WTC11 (cell line): Measurements from ENCODE around the gene CACNA1E. TPM values are rescaled to one million over a fixed set of nuclear protein-coding genes. Genes with fewer than 3 reads are reported as not detected.

ENCODE experiments used
- ATAC-seq: fragments of 200-7000 bp; cut with Tn5 transposase; 2 replicates; pipeline ENCODE4 v1.10.0; 2021; ENCODE audit warnings: mild to moderate bottlenecking, moderate library complexity
- CTCF ChIA-PET: fragments of 300-600 bp; sonication (Branson Sonifier 250); formaldehyde crosslinking; loops from one replicate; lab custom pipeline; 2021; ENCODE audit warnings: antibody characterized with exemption; lab: Charles Lee
- POLR2A ChIA-PET: fragments of 350-600 bp; sonication (Branson Sonifier 250); formaldehyde crosslinking; loops from one replicate; lab custom pipeline; 2021; ENCODE audit warnings: antibody characterized with exemption; lab: Charles Lee
- DNase-seq: peaks from one replicate; pipeline ENCODE4 v3.0.0; 2021; ENCODE audit warnings: low spot score
- H3K27ac Mint-ChIP-seq: 2 replicates; pipeline ENCODE4 v1.8.0; 2021; ENCODE audit warnings: mixed read lengths
- H3K27me3 Mint-ChIP-seq: 2 replicates; pipeline ENCODE4 v1.8.0; 2021; ENCODE audit warnings: low read depth, mild to moderate bottlenecking, moderate library complexity, mixed read lengths
- H3K36me3 Mint-ChIP-seq: 2 replicates; pipeline ENCODE4 v1.8.0; 2021; ENCODE audit warnings: mixed read lengths
- H3K4me1 Mint-ChIP-seq: 2 replicates; pipeline ENCODE4 v1.8.0; 2022; ENCODE audit warnings: mixed read lengths
- H3K4me3 Mint-ChIP-seq: 2 replicates; pipeline ENCODE4 v1.8.0; 2021; ENCODE audit warnings: mild to moderate bottlenecking, moderate library complexity, mixed read lengths
- H3K9me3 Mint-ChIP-seq: 2 replicates; pipeline ENCODE4 v1.8.0; 2021; ENCODE audit warnings: mixed read lengths
- CREB1 ChIP-seq: sonication (generic); formaldehyde crosslinking; IDR thresholded peaks from 2 replicates; pipeline ENCODE4 v1.8.0; 2023; ENCODE audit warnings: mild to moderate bottlenecking, missing genetic modification reagents
- CREM ChIP-seq: sonication (generic); formaldehyde crosslinking; IDR thresholded peaks from 2 replicates; pipeline ENCODE4 v1.8.1; 2022; ENCODE audit warnings: mild to moderate bottlenecking, missing genetic modification reagents, moderate library complexity
- FOXJ3 ChIP-seq: sonication (generic); formaldehyde crosslinking; IDR thresholded peaks from 2 replicates; pipeline ENCODE4 v1.9.0; 2021; ENCODE audit warnings: missing genetic modification reagents, mild to moderate bottlenecking, borderline replicate concordance
- GABPB1 ChIP-seq: sonication (generic); formaldehyde crosslinking; IDR thresholded peaks from 2 replicates; pipeline ENCODE4 v1.8.1; 2023; ENCODE audit warnings: mild to moderate bottlenecking, missing genetic modification reagents
- HMGA2 ChIP-seq: fragments of 250-450 bp; sonication (Bioruptor Pico); IDR thresholded peaks from 2 replicates; pipeline ENCODE4 v1.4.0; 2021; ENCODE audit warnings: mild to moderate bottlenecking, moderate library complexity
- KAT7 ChIP-seq: sonication (generic); formaldehyde crosslinking; IDR thresholded peaks from 2 replicates; pipeline ENCODE4 v1.8.1; 2023; ENCODE audit warnings: missing genetic modification reagents, mild to moderate bottlenecking, borderline replicate concordance
- NFATC4 ChIP-seq: fragments of 250-450 bp; sonication (Bioruptor Pico); IDR thresholded peaks from 2 replicates; pipeline ENCODE4 v1.9.0; 2021; ENCODE audit warnings: mild to moderate bottlenecking
- NFE2L1 ChIP-seq: sonication (generic); formaldehyde crosslinking; IDR thresholded peaks from 2 replicates; pipeline ENCODE4 v1.8.1; 2023; ENCODE audit warnings: missing genetic modification reagents
- OVOL2 ChIP-seq: fragments of 250-450 bp; sonication (Bioruptor Pico); IDR thresholded peaks from 2 replicates; pipeline ENCODE4 v1.9.0; 2021; ENCODE audit warnings: mild to moderate bottlenecking, borderline replicate concordance
- SP1 ChIP-seq: sonication (generic); formaldehyde crosslinking; conservative IDR thresholded peaks from 2 replicates; pipeline ENCODE4 v1.8.1; 2022; ENCODE audit warnings: missing genetic modification reagents
- ZNF232 ChIP-seq: sonication (generic); formaldehyde crosslinking; IDR thresholded peaks from 2 replicates; pipeline ENCODE4 v1.8.0; 2022; ENCODE audit warnings: mild to moderate bottlenecking, missing genetic modification reagents
- total RNA-seq: library from RNA; stranded (reverse); gene quantifications from 3 replicates; pipeline ENCODE4 v1.2.3, GENCODE V29; 2021
- TF ChIP-seq, protein P1 (sequence below): sonication (generic); formaldehyde crosslinking; conservative IDR thresholded peaks from 2 replicates; pipeline ENCODE4 v1.8.1; 2023; ENCODE audit warnings: mild to moderate bottlenecking, low read depth, missing genetic modification reagents, moderate library complexity
- TF ChIP-seq, protein P2 (sequence below): sonication (generic); formaldehyde crosslinking; IDR thresholded peaks from 2 replicates; pipeline ENCODE4 v1.8.0; 2022; ENCODE audit warnings: mild to moderate bottlenecking, missing genetic modification reagents
- TF ChIP-seq, protein P3 (sequence below): sonication (generic); formaldehyde crosslinking; IDR thresholded peaks from 2 replicates; pipeline ENCODE4 v1.8.1; 2022; ENCODE audit warnings: missing genetic modification reagents, borderline replicate concordance
- TF ChIP-seq, protein P4 (sequence below): sonication (generic); formaldehyde crosslinking; IDR thresholded peaks from 2 replicates; pipeline ENCODE4 v1.8.1; 2023; ENCODE audit warnings: mild to moderate bottlenecking, missing genetic modification reagents, borderline replicate concordance

CACNA1E gene
- total RNA-seq, 1 experiment from 2014 or later = 0.63 TPM

DNA sequence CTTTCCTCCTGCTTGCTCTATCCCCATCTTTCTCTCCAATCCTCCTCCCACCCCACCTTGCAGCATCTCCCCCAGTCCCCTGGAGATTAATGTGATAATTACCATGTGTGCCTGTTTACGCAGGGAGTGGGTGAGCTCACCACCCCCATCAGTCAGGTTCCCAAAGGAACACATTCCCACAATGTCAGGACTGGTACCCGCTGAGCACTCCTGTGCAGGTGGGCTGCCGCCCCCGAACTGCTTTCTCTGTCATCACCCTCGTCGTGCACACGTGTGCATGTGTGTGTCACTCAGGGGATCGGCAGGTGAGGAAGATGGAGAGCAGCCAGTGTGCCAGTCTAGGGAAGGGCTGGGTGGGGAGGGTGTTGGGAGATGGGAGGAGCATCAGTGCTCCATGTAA is 163.4 kb downstream of the CACNA1E start:
- ChIA-PET POLR2A (no interaction called here), CTCF (no interaction called here)
- Mint-ChIP-seq H3K4me1 (peaks cover 7% of the 10 kb centered on the region; the same call in 1 of the 2 replicates), H3K27me3 (no peaks in the 10 kb centered on the region; the same call in 1 of the 2 replicates), H3K9me3 (no peaks in the 10 kb centered on the region), H3K36me3 (no peaks in the 10 kb centered on the region), H3K4me3 (no peak overlapping the region), H3K27ac (no peak overlapping the region)
- DNase-seq (no peak), ATAC-seq (no peak)
- TF ChIP-seq, protein P1, sequence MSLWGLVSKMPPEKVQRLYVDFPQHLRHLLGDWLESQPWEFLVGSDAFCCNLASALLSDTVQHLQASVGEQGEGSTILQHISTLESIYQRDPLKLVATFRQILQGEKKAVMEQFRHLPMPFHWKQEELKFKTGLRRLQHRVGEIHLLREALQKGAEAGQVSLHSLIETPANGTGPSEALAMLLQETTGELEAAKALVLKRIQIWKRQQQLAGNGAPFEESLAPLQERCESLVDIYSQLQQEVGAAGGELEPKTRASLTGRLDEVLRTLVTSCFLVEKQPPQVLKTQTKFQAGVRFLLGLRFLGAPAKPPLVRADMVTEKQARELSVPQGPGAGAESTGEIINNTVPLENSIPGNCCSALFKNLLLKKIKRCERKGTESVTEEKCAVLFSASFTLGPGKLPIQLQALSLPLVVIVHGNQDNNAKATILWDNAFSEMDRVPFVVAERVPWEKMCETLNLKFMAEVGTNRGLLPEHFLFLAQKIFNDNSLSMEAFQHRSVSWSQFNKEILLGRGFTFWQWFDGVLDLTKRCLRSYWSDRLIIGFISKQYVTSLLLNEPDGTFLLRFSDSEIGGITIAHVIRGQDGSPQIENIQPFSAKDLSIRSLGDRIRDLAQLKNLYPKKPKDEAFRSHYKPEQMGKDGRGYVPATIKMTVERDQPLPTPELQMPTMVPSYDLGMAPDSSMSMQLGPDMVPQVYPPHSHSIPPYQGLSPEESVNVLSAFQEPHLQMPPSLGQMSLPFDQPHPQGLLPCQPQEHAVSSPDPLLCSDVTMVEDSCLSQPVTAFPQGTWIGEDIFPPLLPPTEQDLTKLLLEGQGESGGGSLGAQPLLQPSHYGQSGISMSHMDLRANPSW (CRISPR knock-in tag) = no peak
- TF ChIP-seq, protein P2, sequence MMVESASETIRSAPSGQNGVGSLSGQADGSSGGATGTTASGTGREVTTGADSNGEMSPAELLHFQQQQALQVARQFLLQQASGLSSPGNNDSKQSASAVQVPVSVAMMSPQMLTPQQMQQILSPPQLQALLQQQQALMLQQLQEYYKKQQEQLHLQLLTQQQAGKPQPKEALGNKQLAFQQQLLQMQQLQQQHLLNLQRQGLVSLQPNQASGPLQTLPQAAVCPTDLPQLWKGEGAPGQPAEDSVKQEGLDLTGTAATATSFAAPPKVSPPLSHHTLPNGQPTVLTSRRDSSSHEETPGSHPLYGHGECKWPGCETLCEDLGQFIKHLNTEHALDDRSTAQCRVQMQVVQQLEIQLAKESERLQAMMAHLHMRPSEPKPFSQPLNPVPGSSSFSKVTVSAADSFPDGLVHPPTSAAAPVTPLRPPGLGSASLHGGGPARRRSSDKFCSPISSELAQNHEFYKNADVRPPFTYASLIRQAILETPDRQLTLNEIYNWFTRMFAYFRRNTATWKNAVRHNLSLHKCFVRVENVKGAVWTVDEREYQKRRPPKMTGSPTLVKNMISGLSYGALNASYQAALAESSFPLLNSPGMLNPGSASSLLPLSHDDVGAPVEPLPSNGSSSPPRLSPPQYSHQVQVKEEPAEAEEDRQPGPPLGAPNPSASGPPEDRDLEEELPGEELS (CRISPR knock-in tag) = no peak
- TF ChIP-seq CREB1 (CRISPR knock-in tag) (no peak), HMGA2 (CRISPR knock-in tag) (no peak), OVOL2 (no peak), FOXJ3 (CRISPR knock-in tag) (no peak), NFATC4 (no peak)
- TF ChIP-seq, protein P3, sequence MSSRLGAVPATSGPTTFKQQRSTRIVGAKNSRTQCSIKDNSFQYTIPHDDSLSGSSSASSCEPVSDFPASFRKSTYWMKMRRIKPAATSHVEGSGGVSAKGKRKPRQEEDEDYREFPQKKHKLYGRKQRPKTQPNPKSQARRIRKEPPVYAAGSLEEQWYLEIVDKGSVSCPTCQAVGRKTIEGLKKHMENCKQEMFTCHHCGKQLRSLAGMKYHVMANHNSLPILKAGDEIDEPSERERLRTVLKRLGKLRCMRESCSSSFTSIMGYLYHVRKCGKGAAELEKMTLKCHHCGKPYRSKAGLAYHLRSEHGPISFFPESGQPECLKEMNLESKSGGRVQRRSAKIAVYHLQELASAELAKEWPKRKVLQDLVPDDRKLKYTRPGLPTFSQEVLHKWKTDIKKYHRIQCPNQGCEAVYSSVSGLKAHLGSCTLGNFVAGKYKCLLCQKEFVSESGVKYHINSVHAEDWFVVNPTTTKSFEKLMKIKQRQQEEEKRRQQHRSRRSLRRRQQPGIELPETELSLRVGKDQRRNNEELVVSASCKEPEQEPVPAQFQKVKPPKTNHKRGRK = no peak
- TF ChIP-seq, protein P4, sequence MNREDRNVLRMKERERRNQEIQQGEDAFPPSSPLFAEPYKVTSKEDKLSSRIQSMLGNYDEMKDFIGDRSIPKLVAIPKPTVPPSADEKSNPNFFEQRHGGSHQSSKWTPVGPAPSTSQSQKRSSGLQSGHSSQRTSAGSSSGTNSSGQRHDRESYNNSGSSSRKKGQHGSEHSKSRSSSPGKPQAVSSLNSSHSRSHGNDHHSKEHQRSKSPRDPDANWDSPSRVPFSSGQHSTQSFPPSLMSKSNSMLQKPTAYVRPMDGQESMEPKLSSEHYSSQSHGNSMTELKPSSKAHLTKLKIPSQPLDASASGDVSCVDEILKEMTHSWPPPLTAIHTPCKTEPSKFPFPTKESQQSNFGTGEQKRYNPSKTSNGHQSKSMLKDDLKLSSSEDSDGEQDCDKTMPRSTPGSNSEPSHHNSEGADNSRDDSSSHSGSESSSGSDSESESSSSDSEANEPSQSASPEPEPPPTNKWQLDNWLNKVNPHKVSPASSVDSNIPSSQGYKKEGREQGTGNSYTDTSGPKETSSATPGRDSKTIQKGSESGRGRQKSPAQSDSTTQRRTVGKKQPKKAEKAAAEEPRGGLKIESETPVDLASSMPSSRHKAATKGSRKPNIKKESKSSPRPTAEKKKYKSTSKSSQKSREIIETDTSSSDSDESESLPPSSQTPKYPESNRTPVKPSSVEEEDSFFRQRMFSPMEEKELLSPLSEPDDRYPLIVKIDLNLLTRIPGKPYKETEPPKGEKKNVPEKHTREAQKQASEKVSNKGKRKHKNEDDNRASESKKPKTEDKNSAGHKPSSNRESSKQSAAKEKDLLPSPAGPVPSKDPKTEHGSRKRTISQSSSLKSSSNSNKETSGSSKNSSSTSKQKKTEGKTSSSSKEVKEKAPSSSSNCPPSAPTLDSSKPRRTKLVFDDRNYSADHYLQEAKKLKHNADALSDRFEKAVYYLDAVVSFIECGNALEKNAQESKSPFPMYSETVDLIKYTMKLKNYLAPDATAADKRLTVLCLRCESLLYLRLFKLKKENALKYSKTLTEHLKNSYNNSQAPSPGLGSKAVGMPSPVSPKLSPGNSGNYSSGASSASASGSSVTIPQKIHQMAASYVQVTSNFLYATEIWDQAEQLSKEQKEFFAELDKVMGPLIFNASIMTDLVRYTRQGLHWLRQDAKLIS (CRISPR knock-in tag) = no peak

DNA sequence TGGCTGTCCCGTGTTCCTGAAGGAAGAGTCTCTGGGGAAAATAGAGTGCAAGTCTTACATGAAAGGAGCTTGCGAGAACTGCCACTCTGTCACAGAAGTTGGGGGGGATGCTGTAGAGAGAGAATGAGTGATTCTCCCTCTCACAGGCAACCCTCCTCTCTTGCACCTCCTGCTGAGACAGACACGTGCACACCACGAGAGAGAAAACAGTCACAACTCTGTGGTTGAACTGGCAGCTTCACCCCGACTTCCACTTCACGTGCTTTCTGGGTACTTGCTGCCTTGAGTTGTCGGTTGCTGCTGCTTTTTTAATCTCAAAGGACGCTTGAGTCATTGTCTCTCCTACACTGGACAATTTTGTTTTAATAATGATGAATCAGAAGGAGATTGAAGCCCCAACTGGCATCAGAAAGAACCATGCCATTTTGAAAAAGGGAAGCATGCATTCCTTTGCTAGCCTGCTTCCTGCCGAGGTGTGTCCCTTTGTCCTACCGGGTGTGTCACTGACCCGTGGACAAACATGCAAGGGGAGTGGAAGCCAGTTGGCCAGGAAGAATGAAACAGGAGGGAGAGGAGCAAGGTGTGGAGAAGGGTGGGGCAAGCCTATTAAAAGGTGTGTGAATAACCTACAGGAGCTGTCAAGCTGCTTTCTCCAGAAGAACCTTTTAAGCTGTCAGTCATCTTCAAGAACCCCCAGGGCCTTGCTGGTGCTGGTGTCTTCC is 164.2 kb downstream of the CACNA1E start:
- Mint-ChIP-seq H3K27ac (no peak overlapping the region), H3K4me3 (no peak overlapping the region), H3K9me3 (peaks cover 5% of the 10 kb centered on the region; the same call in 1 of the 2 replicates), H3K36me3 (no peaks in the 10 kb centered on the region), H3K27me3 (no peaks in the 10 kb centered on the region; the same call in 1 of the 2 replicates), H3K4me1 (peaks cover 7% of the 10 kb centered on the region; the same call in 1 of the 2 replicates)
- ChIA-PET POLR2A (no interaction called here), CTCF (interaction anchor here (1.2 kb wide), 1 partner anchor 29 kb away, joined by 3 read pairs; no protein-coding TSS in a partner anchor)
- no peak for TF ChIP-seq GABPB1
- ATAC-seq (no peak), DNase-seq (no peak)

DNA sequence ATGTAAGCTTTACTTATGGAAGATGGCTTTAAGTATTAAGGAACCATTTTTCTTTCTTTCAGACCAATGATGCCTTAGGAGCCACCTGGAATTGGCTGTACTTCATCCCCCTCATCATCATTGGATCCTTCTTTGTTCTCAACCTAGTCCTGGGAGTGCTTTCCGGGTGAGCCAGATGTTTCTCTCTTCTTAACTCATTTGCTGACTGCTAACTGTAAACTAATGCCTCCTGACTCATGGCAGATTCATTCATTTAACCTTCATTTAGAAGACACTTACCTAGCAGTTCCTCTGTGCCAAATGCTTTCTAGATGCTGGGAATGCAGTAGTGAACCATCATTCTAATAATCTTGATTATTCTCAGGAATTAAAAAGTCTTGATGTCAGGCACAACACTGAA is 168.0 kb downstream of the CACNA1E start:
- ATAC-seq (no peak), DNase-seq (no peak)
- Mint-ChIP-seq H3K27ac (no peak overlapping the region), H3K4me1 (peaks cover 7% of the 10 kb centered on the region; the same call in 1 of the 2 replicates), H3K27me3 (no peaks in the 10 kb centered on the region; the same call in none of the 2 replicates), H3K4me3 (no peak overlapping the region), H3K36me3 (no peaks in the 10 kb centered on the region), H3K9me3 (peaks cover 17% of the 10 kb centered on the region)
- POLR2A ChIA-PET = no interaction called here
- CTCF ChIA-PET = no interaction called here
- no peak for TF ChIP-seq KAT7 (CRISPR knock-in tag)
- TF ChIP-seq SP1 (CRISPR knock-in tag) = no peak
- TF ChIP-seq ZNF232 (CRISPR knock-in tag) = no peak
- no peak for TF ChIP-seq CREM
- TF ChIP-seq, protein P2 (CRISPR knock-in tag) = no peak
- TF ChIP-seq NFE2L1 = no peak
